GM18517 (cell line): Measurements from ENCODE around the gene TOM1.

Experiments
- ATAC-seq: cut with Tn5 transposase; IDR thresholded peaks from one replicate; pipeline ENCODE4 v1.9.1; 2021; ENCODE audit warnings: mild to moderate bottlenecking, moderate library complexity; ENCODE audit not compliant: unreplicated experiment

Gene TOM1

DNA sequence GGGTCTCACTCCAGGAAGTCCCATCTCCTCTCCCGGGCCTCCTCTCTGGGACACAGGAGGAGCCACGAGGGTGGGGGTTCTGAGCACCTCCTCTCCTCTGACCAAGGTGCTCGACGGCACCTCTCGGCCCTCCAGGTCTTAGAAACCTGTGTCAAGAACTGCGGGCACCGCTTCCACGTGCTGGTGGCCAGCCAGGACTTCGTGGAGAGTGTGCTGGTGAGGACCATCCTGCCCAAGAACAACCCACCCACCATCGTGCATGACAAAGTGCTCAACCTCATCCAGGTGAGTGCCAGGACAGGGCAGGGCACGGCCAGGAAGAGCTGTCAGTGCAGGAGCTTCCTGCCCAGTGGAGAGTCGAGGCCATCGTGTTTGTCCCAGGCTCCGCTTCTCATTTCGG lies 23.2 kb downstream of the TOM1 start:
- ATAC-seq = no peak

DNA sequence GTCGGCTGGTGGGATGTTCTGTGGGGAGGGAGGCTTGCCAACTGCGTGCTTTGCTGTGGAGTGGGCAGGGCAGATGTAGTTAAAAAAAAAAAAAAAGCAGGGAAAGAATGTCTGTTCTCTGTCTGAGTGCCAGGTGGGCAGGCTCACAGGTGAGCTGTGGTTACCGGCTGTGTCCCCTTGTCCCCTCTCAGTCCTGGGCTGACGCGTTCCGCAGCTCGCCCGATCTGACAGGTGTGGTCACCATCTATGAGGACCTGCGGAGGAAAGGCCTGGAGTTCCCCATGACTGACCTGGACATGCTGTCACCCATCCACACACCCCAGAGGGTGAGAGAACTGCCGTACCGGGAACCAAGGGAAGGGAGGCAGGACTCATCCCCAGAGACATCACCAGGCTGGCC lies 23.6 kb downstream of the TOM1 start:
- no peak for ATAC-seq

DNA sequence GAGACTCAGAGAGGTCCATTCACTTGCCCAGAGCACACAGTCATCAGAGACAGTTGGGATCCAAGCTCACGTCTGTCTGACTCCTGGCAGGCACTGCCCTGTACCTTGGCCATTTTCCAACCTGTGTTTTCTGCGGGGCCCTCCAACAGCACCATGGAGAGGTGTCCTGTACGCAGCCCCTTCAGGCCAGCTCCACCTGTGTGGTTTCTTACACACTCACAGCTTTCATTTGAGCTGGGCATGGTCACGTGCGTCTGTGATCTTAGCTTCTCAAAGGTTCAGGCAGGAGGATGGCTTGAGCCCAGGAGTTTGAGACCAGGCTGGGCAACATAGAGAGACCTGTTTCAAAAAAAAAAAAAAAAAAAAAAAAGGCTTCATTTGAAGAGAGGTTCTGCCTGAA lies 24.4 kb downstream of the TOM1 start:
- no peak for ATAC-seq

DNA sequence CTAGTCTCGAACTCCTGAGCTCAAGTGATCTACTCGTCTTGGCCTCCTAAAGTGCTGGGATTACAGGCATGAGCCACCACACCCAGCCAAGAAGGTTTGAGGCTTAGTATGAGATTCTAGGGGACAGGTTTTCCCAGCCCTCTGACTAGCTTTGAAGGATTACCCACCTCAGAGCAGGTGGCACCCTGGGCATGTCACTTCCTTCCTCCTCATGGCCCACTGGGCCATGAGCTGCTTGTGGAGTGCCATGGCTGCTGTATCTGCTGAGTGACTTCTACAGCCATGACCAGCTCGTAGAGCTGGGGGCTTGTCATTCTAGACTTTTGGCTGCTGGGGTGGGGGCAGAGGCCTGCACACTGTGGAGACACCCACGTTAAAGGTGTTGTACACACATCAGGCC lies 25.1 kb downstream of the TOM1 start:
- ATAC-seq = no peak

DNA sequence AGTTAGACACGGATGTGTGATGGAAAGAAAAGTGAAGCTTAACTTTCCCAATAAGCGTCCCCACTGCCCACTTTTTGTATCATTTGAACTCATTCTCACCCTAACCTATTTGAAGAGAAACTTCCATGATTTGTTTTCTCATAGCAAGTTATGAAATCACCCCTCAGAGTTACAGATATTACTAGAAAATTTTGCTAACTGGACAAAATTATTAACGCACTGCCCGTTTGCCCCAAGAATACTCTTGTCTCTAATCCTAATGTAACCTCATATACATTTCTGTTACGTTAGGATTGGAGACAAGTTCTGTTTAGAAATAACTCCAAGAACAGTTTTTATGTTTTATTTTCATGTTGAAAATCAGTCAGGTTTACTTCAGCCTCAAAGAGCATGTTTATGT lies 25.5 kb downstream of the TOM1 start:
- no peak for ATAC-seq

- ATAC-seq = no peak
These were observed 27.3 kb downstream of the TOM1 start for GRCh38 chr22:35326854-35327562.

GRCh38 chr22:35327690-35328471 lies 28.2 kb downstream of the TOM1 start:
- no peak for ATAC-seq

- no peak for ATAC-seq
These were observed 28.8 kb downstream of the TOM1 start for GRCh38 chr22:35328472-35328885.

- no peak for ATAC-seq
These were observed 29.6 kb downstream of the TOM1 start for GRCh38 chr22:35329114-35329847.

DNA sequence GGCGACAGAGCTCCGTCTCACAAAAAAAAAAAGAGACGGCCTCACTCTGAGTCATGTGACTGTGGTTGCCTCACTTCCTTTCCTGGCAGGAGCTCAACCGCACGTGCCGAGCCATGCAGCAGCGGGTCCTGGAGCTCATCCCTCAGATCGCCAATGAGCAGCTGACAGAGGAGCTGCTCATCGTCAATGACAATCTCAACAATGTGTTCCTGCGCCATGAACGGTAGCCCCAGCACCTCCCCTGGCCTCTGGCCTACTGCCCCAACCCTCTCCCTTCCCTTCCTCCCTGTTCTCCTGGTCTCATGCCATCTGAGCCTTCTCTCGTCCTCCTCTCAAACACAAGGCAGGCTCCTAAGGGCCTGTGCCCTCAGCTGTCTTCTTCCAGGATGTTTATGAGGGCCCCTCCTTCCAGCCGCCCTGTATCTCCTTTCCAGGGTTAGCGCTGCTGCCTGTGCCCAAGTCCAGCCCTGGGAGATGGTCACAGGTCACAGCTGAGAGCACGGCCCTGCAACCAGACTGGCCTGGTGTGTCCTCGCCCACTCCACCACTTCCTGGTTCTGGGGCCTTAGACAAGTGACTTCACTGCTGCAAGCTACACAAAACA lies 30.7 kb downstream of the TOM1 start:
- no peak for ATAC-seq

DNA sequence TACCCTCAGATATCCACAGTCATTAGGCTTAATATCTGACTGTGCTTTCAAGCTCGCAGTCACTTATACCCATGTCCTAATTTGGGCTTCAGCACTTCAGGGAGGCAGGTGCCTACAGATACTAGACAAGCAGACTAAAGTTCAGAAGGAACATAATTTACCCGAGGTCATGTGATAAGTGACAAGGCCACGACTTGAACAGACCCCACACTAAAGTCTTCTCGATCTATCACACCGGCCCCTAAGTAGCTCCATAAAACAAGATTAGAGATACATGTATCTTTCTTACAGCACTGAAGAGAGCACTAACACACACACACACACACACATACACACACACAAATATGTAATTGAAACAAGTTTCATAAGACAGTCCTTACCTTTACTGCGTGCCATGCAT lies 32.6 kb downstream of the TOM1 start:
- ATAC-seq = no peak

DNA sequence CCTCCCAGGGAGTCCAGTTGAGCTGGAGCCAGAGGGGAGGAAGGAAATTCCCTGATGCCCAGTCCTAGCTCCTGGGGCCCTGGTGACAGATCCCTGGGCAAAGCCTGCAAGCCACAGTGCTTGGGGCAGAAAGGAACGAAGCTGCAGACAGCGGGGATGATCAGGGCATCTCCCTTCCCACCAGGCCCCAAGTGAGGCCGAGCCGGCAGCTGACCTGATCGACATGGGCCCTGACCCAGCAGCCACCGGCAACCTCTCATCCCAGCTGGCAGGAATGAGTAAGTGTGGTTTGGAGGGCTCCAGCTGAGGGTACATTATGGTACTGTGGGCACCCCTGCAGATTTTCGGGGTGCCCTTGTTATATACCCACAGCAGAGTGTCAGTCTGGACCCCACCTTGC lies 33.5 kb downstream of the TOM1 start:
- no peak for ATAC-seq

DNA sequence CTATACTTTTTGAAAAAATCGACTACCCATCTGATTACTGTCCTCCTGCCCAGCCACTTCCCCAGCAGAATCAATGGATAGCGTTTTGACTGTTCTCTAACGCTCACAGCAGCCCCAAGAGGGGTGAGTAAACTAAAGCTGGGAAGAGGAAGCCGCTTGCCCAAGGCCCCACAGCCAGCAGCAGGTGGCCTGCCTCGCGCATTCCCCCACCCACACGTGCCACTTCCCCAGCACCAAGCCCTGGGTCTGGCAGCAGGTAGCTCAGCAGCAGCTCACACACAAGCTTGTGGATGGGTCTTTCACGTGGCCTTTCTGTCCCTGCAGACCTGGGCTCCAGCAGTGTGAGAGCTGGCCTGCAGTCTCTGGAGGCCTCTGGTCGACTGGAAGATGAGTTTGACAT lies 34.3 kb downstream of the TOM1 start:
- no peak for ATAC-seq

GRCh38 chr22:35335468-35335867 lies 35.8 kb downstream of the TOM1 start:
- ATAC-seq = no peak

GRCh38 chr22:35335936-35336781 lies 36.5 kb downstream of the TOM1 start:
- ATAC-seq = no peak

GRCh38 chr22:35337932-35338331 lies 38.2 kb downstream of the TOM1 start:
- no peak for ATAC-seq

DNA sequence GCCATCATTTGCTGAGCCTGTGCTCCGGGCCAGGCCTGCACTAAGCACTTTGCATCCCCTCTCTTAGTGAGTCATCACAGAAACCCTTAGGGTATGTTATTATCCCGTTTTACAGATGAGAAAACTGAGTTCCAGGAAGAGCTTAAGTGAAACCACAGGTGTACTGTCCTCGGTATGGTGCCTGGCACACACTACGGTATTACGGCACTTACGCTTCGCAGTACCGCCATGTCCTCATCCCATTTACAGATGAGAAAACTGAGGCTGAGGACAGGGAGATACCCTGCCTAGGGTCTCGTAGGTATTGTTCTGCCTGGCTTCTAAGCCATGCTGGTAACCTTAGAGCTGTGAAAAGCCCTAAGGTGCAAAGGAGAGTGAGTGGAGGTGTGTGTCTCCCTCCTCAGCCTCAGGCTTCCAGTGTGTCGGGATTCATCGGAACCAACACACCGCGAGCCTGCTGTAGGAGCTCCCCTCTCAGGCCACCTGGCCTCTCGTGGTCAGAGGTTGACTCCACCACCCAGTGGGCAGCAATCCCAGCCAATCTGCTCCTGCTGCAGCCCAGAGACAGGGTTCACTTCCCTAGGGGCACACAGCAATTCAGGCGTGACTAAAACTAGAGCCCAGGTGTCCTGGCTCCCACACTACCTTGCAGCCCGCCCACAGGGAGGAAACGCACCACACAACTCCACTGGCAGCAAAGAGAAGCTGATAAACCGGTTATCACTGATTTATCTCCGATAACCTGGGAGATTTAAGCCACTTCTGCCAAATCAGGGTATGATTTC lies 41.6 kb downstream of the TOM1 start:
- ATAC-seq = no peak

DNA sequence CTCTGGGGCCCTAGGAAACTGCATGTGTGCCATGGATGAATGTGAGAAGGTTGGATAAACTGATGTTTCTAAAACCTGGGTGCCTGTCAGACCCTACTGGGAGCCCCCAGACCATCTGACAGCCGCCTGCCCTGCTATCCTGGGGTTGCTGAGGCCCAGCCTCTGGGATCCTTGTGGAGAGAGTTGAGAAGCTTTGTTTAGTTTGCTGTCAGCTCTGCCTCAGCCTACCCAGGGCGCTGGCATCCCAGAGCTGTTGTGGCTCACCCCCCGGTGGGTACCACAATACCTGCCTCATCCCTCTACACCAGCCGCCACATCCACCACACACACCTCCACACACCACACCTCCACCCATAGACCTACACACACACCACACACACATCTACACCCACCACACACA lies 42.7 kb downstream of the TOM1 start:
- ATAC-seq = no peak

- no peak for ATAC-seq
These were observed 44.2 kb downstream of the TOM1 start for GRCh38 chr22:35343664-35344550.
